ENCODE data around the gene FGFBP3. TPM values are rescaled to one million over a fixed set of nuclear protein-coding genes. Genes with fewer than 3 reads are reported as not detected.
A peak's percentile ranks its signal among the peaks of the same experiment; 100 is the strongest.

FGFBP3 gene
- total RNA-seq, 1 experiment from 2014 or later: 68.2 TPM

GRCh38 chr10:91923371-91924211 lies 14.3 kb upstream of the FGFBP3 start, which contains the start of gene BTAF1 (continued):
- TF ChIP-seq, protein P1, sequence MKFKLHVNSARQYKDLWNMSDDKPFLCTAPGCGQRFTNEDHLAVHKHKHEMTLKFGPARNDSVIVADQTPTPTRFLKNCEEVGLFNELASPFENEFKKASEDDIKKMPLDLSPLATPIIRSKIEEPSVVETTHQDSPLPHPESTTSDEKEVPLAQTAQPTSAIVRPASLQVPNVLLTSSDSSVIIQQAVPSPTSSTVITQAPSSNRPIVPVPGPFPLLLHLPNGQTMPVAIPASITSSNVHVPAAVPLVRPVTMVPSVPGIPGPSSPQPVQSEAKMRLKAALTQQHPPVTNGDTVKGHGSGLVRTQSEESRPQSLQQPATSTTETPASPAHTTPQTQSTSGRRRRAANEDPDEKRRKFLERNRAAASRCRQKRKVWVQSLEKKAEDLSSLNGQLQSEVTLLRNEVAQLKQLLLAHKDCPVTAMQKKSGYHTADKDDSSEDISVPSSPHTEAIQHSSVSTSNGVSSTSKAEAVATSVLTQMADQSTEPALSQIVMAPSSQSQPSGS (CRISPR knock-in tag; IDR thresholded peaks at IDR 0.05; ENCODE audit: borderline replicate concordance, low read depth): no peak
- TF ChIP-seq NFATC4 (CRISPR knock-in tag; IDR thresholded peaks at IDR 0.05) (no peak), ZNF138 (CRISPR knock-in tag; conservative IDR thresholded peaks at IDR 0.05) (0 out of 2 replicates have a peak, but pooled peaks have one; percentile 85), HMGXB4 (CRISPR knock-in tag; IDR thresholded peaks at IDR 0.05) (peak; percentile 97), KAT7 (CRISPR knock-in tag; IDR thresholded peaks at IDR 0.05; ENCODE audit: borderline replicate concordance) (0 out of 2 replicates have a peak, but pooled peaks have one; percentile 86), GABPB1 (CRISPR knock-in tag; IDR thresholded peaks at IDR 0.05) (peak; percentile 84; the same call in 1 of the 2 replicates), TEAD1 (CRISPR knock-in tag; IDR thresholded peaks at IDR 0.05) (peak; percentile 90), CBFB (CRISPR knock-in tag; IDR thresholded peaks at IDR 0.05; ENCODE audit: low read depth) (0 out of 2 replicates have a peak, but pooled peaks have one; percentile 30), TCF7 (CRISPR knock-in tag; IDR thresholded peaks at IDR 0.05; ENCODE audit: low read depth) (peak; percentile 31; the same call in 1 of the 2 replicates), ZNF671 (CRISPR knock-in tag; IDR thresholded peaks at IDR 0.05) (no peak), NR2C2 (CRISPR knock-in tag; IDR thresholded peaks at IDR 0.05) (peak; percentile 30; the same call in 1 of the 2 replicates), ZNF423 (CRISPR knock-in tag; IDR thresholded peaks at IDR 0.05) (no peak), ATF1 (CRISPR knock-in tag; IDR thresholded peaks at IDR 0.05) (peak; percentile 81; the same call in 1 of the 2 replicates), ZNF232 (CRISPR knock-in tag; IDR thresholded peaks at IDR 0.05) (no peak; the same call in 1 of the 2 replicates), NFE2L1 (CRISPR knock-in tag; IDR thresholded peaks at IDR 0.05) (0 out of 2 replicates have a peak, but pooled peaks have one; percentile 51)
- TF ChIP-seq, protein P2, sequence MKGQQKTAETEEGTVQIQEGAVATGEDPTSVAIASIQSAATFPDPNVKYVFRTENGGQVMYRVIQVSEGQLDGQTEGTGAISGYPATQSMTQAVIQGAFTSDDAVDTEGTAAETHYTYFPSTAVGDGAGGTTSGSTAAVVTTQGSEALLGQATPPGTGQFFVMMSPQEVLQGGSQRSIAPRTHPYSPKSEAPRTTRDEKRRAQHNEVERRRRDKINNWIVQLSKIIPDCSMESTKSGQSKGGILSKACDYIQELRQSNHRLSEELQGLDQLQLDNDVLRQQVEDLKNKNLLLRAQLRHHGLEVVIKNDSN (CRISPR knock-in tag; IDR thresholded peaks at IDR 0.05): 0 out of 2 replicates have a peak, but pooled peaks have one; percentile 11
- TF ChIP-seq, protein P3, sequence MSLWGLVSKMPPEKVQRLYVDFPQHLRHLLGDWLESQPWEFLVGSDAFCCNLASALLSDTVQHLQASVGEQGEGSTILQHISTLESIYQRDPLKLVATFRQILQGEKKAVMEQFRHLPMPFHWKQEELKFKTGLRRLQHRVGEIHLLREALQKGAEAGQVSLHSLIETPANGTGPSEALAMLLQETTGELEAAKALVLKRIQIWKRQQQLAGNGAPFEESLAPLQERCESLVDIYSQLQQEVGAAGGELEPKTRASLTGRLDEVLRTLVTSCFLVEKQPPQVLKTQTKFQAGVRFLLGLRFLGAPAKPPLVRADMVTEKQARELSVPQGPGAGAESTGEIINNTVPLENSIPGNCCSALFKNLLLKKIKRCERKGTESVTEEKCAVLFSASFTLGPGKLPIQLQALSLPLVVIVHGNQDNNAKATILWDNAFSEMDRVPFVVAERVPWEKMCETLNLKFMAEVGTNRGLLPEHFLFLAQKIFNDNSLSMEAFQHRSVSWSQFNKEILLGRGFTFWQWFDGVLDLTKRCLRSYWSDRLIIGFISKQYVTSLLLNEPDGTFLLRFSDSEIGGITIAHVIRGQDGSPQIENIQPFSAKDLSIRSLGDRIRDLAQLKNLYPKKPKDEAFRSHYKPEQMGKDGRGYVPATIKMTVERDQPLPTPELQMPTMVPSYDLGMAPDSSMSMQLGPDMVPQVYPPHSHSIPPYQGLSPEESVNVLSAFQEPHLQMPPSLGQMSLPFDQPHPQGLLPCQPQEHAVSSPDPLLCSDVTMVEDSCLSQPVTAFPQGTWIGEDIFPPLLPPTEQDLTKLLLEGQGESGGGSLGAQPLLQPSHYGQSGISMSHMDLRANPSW (CRISPR knock-in tag; conservative IDR thresholded peaks at IDR 0.05; ENCODE audit: low read depth): no peak
- TF ChIP-seq, protein P4, sequence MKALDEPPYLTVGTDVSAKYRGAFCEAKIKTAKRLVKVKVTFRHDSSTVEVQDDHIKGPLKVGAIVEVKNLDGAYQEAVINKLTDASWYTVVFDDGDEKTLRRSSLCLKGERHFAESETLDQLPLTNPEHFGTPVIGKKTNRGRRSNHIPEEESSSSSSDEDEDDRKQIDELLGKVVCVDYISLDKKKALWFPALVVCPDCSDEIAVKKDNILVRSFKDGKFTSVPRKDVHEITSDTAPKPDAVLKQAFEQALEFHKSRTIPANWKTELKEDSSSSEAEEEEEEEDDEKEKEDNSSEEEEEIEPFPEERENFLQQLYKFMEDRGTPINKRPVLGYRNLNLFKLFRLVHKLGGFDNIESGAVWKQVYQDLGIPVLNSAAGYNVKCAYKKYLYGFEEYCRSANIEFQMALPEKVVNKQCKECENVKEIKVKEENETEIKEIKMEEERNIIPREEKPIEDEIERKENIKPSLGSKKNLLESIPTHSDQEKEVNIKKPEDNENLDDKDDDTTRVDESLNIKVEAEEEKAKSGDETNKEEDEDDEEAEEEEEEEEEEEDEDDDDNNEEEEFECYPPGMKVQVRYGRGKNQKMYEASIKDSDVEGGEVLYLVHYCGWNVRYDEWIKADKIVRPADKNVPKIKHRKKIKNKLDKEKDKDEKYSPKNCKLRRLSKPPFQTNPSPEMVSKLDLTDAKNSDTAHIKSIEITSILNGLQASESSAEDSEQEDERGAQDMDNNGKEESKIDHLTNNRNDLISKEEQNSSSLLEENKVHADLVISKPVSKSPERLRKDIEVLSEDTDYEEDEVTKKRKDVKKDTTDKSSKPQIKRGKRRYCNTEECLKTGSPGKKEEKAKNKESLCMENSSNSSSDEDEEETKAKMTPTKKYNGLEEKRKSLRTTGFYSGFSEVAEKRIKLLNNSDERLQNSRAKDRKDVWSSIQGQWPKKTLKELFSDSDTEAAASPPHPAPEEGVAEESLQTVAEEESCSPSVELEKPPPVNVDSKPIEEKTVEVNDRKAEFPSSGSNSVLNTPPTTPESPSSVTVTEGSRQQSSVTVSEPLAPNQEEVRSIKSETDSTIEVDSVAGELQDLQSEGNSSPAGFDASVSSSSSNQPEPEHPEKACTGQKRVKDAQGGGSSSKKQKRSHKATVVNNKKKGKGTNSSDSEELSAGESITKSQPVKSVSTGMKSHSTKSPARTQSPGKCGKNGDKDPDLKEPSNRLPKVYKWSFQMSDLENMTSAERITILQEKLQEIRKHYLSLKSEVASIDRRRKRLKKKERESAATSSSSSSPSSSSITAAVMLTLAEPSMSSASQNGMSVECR (CRISPR knock-in tag; IDR thresholded peaks at IDR 0.05; ENCODE audit: borderline replicate concordance): peak; percentile 87
- TF ChIP-seq, protein P5, sequence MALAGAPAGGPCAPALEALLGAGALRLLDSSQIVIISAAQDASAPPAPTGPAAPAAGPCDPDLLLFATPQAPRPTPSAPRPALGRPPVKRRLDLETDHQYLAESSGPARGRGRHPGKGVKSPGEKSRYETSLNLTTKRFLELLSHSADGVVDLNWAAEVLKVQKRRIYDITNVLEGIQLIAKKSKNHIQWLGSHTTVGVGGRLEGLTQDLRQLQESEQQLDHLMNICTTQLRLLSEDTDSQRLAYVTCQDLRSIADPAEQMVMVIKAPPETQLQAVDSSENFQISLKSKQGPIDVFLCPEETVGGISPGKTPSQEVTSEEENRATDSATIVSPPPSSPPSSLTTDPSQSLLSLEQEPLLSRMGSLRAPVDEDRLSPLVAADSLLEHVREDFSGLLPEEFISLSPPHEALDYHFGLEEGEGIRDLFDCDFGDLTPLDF (CRISPR knock-in tag; IDR thresholded peaks at IDR 0.05): peak; percentile 64; the same call in 1 of the 2 replicates
- TF ChIP-seq, protein P6, sequence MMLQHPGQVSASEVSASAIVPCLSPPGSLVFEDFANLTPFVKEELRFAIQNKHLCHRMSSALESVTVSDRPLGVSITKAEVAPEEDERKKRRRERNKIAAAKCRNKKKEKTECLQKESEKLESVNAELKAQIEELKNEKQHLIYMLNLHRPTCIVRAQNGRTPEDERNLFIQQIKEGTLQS (CRISPR knock-in tag; conservative IDR thresholded peaks at IDR 0.05): no peak
- TF ChIP-seq, protein P7, sequence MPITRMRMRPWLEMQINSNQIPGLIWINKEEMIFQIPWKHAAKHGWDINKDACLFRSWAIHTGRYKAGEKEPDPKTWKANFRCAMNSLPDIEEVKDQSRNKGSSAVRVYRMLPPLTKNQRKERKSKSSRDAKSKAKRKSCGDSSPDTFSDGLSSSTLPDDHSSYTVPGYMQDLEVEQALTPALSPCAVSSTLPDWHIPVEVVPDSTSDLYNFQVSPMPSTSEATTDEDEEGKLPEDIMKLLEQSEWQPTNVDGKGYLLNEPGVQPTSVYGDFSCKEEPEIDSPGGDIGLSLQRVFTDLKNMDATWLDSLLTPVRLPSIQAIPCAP (CRISPR knock-in tag; IDR thresholded peaks at IDR 0.05): peak; percentile 75
- TF ChIP-seq, protein P8, sequence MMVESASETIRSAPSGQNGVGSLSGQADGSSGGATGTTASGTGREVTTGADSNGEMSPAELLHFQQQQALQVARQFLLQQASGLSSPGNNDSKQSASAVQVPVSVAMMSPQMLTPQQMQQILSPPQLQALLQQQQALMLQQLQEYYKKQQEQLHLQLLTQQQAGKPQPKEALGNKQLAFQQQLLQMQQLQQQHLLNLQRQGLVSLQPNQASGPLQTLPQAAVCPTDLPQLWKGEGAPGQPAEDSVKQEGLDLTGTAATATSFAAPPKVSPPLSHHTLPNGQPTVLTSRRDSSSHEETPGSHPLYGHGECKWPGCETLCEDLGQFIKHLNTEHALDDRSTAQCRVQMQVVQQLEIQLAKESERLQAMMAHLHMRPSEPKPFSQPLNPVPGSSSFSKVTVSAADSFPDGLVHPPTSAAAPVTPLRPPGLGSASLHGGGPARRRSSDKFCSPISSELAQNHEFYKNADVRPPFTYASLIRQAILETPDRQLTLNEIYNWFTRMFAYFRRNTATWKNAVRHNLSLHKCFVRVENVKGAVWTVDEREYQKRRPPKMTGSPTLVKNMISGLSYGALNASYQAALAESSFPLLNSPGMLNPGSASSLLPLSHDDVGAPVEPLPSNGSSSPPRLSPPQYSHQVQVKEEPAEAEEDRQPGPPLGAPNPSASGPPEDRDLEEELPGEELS (CRISPR knock-in tag; IDR thresholded peaks at IDR 0.05): peak; percentile 93
